Heart left ventricle (tissue), 13 donors: ENCODE data around the gene MAN2A1.

ENCODE experiments used
- POLR2A ChIP-seq, 2 donors: fragments of 450-650 bp; IDR thresholded peaks; one replicate each; pipeline ENCODE4 v1.6.1; 2017; ENCODE audit warnings: antibody characterized with exemption in 2 of 2, mild to moderate bottlenecking in 2 of 2, moderate library complexity in 2 of 2
- TF ChIP-seq, protein P1 (sequence below), 12 donors: fragments of 200-600 bp; sonication (generic) in 4 of 12; IDR thresholded peaks; one replicate each; pipeline versions ENCODE4 v1.5.0 to v1.8.0; 2018 to 2022; ENCODE audit warnings: antibody characterized with exemption in 12 of 12, mild to moderate bottlenecking in 5 of 12
- donor health status: ischemic (EF 13 %, LVEDD 7.1; RV severe dilation, severe dysfunction).
- donor health status: DM: no; HTN: yes; CAD: no.
- donor health status: DM: no; HTN: no; CAD: no.
- donor health status: ischemic (EF 25% LVEDD 6.9; RV normal size, moderate dysfunction).
- donor health status: ischemic (EF 25% LVEDD 5.7; RV mildly dilated, moderate dysfunction).
- donor health status: ischemic (EF 35%, LVEDD 5.7; RV mildly dilated, moderate dysfunction).
- donor health status: nonischemic (EF 11% LVEDD 7.7; RV severe dilation, severe dysfunction).
- donor health status: DM: yes; HTN: yes; CAD: no.
- donor health status: PGD.
- donor health status: ischemic (EF 29% LVEDD 5.4; RV normal size, mild dysfunction).
- donor health status: nonischemic (EF 23%, LVEDD 6.1; RV moderate dilation, normal function).

- TF ChIP-seq, protein P1, sequence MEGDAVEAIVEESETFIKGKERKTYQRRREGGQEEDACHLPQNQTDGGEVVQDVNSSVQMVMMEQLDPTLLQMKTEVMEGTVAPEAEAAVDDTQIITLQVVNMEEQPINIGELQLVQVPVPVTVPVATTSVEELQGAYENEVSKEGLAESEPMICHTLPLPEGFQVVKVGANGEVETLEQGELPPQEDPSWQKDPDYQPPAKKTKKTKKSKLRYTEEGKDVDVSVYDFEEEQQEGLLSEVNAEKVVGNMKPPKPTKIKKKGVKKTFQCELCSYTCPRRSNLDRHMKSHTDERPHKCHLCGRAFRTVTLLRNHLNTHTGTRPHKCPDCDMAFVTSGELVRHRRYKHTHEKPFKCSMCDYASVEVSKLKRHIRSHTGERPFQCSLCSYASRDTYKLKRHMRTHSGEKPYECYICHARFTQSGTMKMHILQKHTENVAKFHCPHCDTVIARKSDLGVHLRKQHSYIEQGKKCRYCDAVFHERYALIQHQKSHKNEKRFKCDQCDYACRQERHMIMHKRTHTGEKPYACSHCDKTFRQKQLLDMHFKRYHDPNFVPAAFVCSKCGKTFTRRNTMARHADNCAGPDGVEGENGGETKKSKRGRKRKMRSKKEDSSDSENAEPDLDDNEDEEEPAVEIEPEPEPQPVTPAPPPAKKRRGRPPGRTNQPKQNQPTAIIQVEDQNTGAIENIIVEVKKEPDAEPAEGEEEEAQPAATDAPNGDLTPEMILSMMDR (IDR thresholded peaks at IDR 0.05), result no peak
- TF ChIP-seq POLR2A (IDR thresholded peaks at IDR 0.05), result no peak
Measured at GRCh38 chr5:109903061-109903460, 213.3 kb downstream of the MAN2A1 start.
